CD14-positive monocyte (primary cell): Measurements from ENCODE around the gene PPTC7. TPM values are rescaled to one million over a fixed set of nuclear protein-coding genes. Genes with fewer than 3 reads are reported as not detected.
"Not testable (repeated sequence)": the region's sequence is repeated elsewhere in the genome, so short reads cannot be mapped to it uniquely, and the experiment has no call there.

ENCODE experiments used
- DNase-seq, 3 donors: peaks; one replicate each; pipeline ENCODE4 v3.0.0-alpha.2; 2011 to 2022
- H2AFZ ChIP-seq: 2 replicates; pipeline ENCODE4 v1.6.0; 2012; ENCODE audit warnings: mild to moderate bottlenecking, low read depth, low read length, inconsistent platforms; ENCODE audit not compliant: insufficient read depth, poor library complexity, severe bottlenecking
- H3K27ac ChIP-seq, 2 donors: 1 replicate in 1 of 2; 2 replicates in 1 of 2; pipeline ENCODE4 v1.5.1; 2012 to 2013; ENCODE audit warnings: low read length in 2 of 2, control low read depth in 1 of 2, inconsistent platforms in 1 of 2, low read depth in 1 of 2, mild to moderate bottlenecking in 1 of 2
- H3K27me3 ChIP-seq, 2 donors: one replicate each; pipeline versions ENCODE4 v1.6.0 to v1.6.1; 2011 to 2013; ENCODE audit warnings: low read length in 2 of 2; ENCODE audit not compliant: control insufficient read depth in 2 of 2, insufficient read depth in 2 of 2
- H3K36me3 ChIP-seq, 2 donors: replicated peaks in 1 of 2; 1 replicate in 1 of 2; 2 replicates in 1 of 2; pipeline versions ENCODE4 v1.5.1 to v1.6.1; 2012 to 2013; ENCODE audit warnings: low read length in 2 of 2, control low read depth in 1 of 2, inconsistent platforms in 1 of 2, mild to moderate bottlenecking in 1 of 2; ENCODE audit not compliant: insufficient read depth in 2 of 2, control insufficient read depth in 1 of 2
- H3K4me1 ChIP-seq, 2 donors: 1 replicate in 1 of 2; 2 replicates in 1 of 2; pipeline versions ENCODE4 v1.5.1 to v1.6.1; 2012 to 2013; ENCODE audit warnings: low read length in 2 of 2, control low read depth in 1 of 2, inconsistent platforms in 1 of 2, mild to moderate bottlenecking in 1 of 2, moderate library complexity in 1 of 2; ENCODE audit not compliant: insufficient read depth in 2 of 2, control insufficient read depth in 1 of 2
- H3K4me2 ChIP-seq: replicated peaks from 2 replicates; pipeline ENCODE3; 2012; ENCODE audit warnings: low read length, moderate library complexity, mild to moderate bottlenecking; ENCODE audit not compliant: poor library complexity, severe bottlenecking; ENCODE audit errors: extremely low read depth
- H3K4me3 ChIP-seq, 3 experiments: fragments of 200-600 bp in 1 of 3; sonication (generic) in 1 of 3; replicated peaks in 1 of 3; 1 replicate in 2 of 3; 2 replicates in 1 of 3; pipeline ENCODE4 v1.5.1; 2011 to 2013; ENCODE audit warnings: low read length in 3 of 3, mild to moderate bottlenecking in 3 of 3, control low read depth in 2 of 3, low read depth in 2 of 3, inconsistent platforms in 1 of 3, moderate library complexity in 1 of 3
- H3K79me2 ChIP-seq: 2 replicates; pipeline ENCODE4 v1.6.0; 2012; ENCODE audit warnings: mild to moderate bottlenecking, control low read depth, inconsistent platforms, low read length, moderate library complexity; ENCODE audit not compliant: insufficient read depth
- H3K9ac ChIP-seq: 2 replicates; pipeline ENCODE4 v1.6.0; 2017; ENCODE audit warnings: low read length, mild to moderate bottlenecking; ENCODE audit not compliant: insufficient read depth, poor library complexity, severe bottlenecking
- H3K9me3 ChIP-seq, 2 donors: replicated peaks in 1 of 2; 1 replicate in 1 of 2; 2 replicates in 1 of 2; pipeline versions ENCODE4 v1.5.1 to v1.6.1; 2012 to 2013; ENCODE audit warnings: low read length in 2 of 2, control low read depth in 1 of 2; ENCODE audit not compliant: control insufficient read depth in 1 of 2, insufficient read depth in 1 of 2
- H4K20me1 ChIP-seq: 2 replicates; pipeline ENCODE4 v1.6.0; 2012; ENCODE audit warnings: mild to moderate bottlenecking, low read length, control low read depth, moderate library complexity; ENCODE audit not compliant: insufficient read depth
- H3K27ac Mint-ChIP-seq, 7 donors: one replicate each; pipeline ENCODE4 v1.8.0; 2020; ENCODE audit warnings: mild to moderate bottlenecking in 7 of 7, mixed read lengths in 7 of 7, moderate library complexity in 6 of 7, inconsistent platforms in 2 of 7
- H3K27me3 Mint-ChIP-seq, 3 donors: one replicate each; pipeline ENCODE4 v1.8.0; 2021 to 2022; ENCODE audit warnings: low read depth in 3 of 3, mild to moderate bottlenecking in 3 of 3, mixed read lengths in 3 of 3, moderate library complexity in 3 of 3, inconsistent platforms in 1 of 3
- H3K36me3 Mint-ChIP-seq, 2 donors: one replicate each; pipeline ENCODE4 v1.8.0; 2020; ENCODE audit warnings: mixed read lengths in 2 of 2, inconsistent platforms in 1 of 2, mild to moderate bottlenecking in 1 of 2
- H3K4me1 Mint-ChIP-seq: one replicate; pipeline ENCODE4 v1.8.0; 2020; ENCODE audit warnings: mild to moderate bottlenecking, mixed read lengths
- H3K4me3 Mint-ChIP-seq, 2 donors: one replicate each; pipeline ENCODE4 v1.8.0; 2020; ENCODE audit warnings: mild to moderate bottlenecking in 2 of 2, mixed read lengths in 2 of 2, moderate library complexity in 1 of 2
- H3K9me3 Mint-ChIP-seq, 7 donors: one replicate each; pipeline ENCODE4 v1.8.0; 2020 to 2022; ENCODE audit warnings: mixed read lengths in 7 of 7, mild to moderate bottlenecking in 6 of 7, moderate library complexity in 6 of 7, inconsistent platforms in 2 of 7
- WGBS: methylation state at CpG from one replicate; pipeline ENCODE4 v1.1.5; 2013; ENCODE audit warnings: missing lambda C conversion rate; ENCODE audit not compliant: insufficient coverage; 5-methylcytosine and 5-hydroxymethylcytosine counted together
- intact Hi-C, 2 donors: fragments of 100-400 bp; cut with micrococcal nuclease; formaldehyde crosslinking; loops; one replicate each; pipeline versions ENCODE4 v1.15.0 to v1.15.1; 2023
- polyA plus RNA-seq, 3 donors: library from polyadenylated mRNA; depleted of rRNA in 1 of 3; unstranded in 2 of 3; stranded (reverse) in 1 of 3; fragments of 300-500 nt in 2 of 3; fragments of >200 nt in 1 of 3; fragmentation: Illumina TruSeq in 2 of 3; gene quantifications; 1 replicate in 2 of 3; 2 replicates in 1 of 3; pipeline ENCODE4 v1.2.3, GENCODE V29; 2012 to 2021
- TF ChIP-seq, protein P1 (sequence below): fragments of 200-600 bp; IDR thresholded peaks from one replicate; pipeline ENCODE4 v1.8.0; 2022; ENCODE audit warnings: antibody characterized with exemption, mild to moderate bottlenecking

PPTC7 gene
- polyA plus RNA-seq, 3 donors = 11.6 to 36.5 (median 15.1) TPM

DNA sequence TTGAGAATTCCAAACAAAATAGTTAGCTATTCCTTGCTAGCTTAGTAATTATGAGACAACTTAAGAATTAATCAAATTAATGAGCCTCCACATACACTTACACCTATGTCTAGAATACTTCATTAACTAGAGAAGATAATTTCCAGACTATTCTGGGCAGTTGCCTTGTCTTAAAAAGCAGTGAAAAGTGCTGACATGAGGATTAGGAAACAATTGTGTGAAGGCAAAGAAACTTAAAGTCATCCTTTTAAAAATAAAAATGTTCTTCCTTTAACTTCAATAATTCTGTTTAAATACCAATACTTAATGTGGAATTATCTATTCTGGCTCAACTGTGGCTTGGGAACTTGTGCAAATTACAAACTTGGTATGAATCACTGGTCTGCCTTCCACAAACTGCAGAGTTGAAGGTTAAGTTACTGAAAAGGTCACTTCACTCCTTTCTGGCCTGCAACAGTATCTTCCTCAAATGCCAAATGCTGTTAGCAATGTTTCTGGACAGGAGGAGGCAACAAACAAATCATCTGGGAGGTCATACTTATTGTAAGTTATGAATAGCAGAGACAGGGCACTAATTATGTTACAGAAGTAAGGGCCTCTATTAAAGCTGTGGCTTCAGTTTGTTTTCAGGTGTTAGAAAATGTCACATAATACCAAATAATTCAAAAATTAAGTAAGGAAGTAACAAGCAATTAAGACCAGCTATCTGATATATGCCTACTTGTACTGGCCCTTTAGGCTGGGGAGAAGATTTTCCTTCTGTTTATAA is 19.2 kb downstream of the PPTC7 start:
- Mint-ChIP-seq H3K9me3 (peaks cover 0 to 1% (median 0%) of the 10 kb centered on the region in 7 donors), H3K4me3 (peak overlapping the region in 1 of 2 donors; percentile 15), H3K27ac (peak overlapping the region; percentile 90 to 96 (median 94)), H3K4me1 (peaks cover 68% of the 10 kb centered on the region), H3K27me3 (no peaks in the 10 kb centered on the region), H3K36me3 (peaks cover 1 to 3% of the 10 kb centered on the region in 2 donors)
- peak; percentile 43 to 80 (median 70) for DNase-seq
- peak overlapping the region; percentile 32 for H3K9ac ChIP-seq
- no peaks in the 10 kb centered on the region for H3K27me3 ChIP-seq
- TF ChIP-seq, protein P1, sequence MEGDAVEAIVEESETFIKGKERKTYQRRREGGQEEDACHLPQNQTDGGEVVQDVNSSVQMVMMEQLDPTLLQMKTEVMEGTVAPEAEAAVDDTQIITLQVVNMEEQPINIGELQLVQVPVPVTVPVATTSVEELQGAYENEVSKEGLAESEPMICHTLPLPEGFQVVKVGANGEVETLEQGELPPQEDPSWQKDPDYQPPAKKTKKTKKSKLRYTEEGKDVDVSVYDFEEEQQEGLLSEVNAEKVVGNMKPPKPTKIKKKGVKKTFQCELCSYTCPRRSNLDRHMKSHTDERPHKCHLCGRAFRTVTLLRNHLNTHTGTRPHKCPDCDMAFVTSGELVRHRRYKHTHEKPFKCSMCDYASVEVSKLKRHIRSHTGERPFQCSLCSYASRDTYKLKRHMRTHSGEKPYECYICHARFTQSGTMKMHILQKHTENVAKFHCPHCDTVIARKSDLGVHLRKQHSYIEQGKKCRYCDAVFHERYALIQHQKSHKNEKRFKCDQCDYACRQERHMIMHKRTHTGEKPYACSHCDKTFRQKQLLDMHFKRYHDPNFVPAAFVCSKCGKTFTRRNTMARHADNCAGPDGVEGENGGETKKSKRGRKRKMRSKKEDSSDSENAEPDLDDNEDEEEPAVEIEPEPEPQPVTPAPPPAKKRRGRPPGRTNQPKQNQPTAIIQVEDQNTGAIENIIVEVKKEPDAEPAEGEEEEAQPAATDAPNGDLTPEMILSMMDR = no peak
- peaks cover 99% of the 10 kb centered on the region for H4K20me1 ChIP-seq
- H3K4me3 ChIP-seq = peak overlapping the region in 1 of 3 experiments; percentile 43
- peak overlapping the region; percentile 34 for H3K4me2 ChIP-seq
- peaks cover 100% of the 10 kb centered on the region for H3K79me2 ChIP-seq
- peak overlapping the region; percentile 85 to 87 for H3K27ac ChIP-seq
- H3K9me3 ChIP-seq = no peaks in the 10 kb centered on the region
- peaks cover 45 to 53% of the 10 kb centered on the region in 2 donors for H3K4me1 ChIP-seq
- intact Hi-C loops = loop anchor here in 1 of 2 donors (2.0 kb wide), 1 partner anchor 13 kb away; no protein-coding TSS in a partner anchor
- no peak overlapping the region for H2AFZ ChIP-seq
- H3K36me3 ChIP-seq = no peaks in the 10 kb centered on the region

GRCh38 chr12:110562386-110562785 is 20.7 kb downstream of the PPTC7 start:
- not testable (repeated sequence) for H3K4me3 ChIP-seq, H3K9ac ChIP-seq, H3K36me3 ChIP-seq, H3K9me3 ChIP-seq, H2AFZ ChIP-seq, H3K27me3 Mint-ChIP-seq, H3K27me3 ChIP-seq
- H3K4me2 ChIP-seq = peak overlapping the region; percentile 47
- DNase-seq = peak in 2 of 3 donors; percentile 48 to 50
- H3K79me2 ChIP-seq = peaks cover 100% of the 10 kb centered on the region
- Mint-ChIP-seq H3K9me3 (peaks cover 4 to 10% (median 6%) of the 10 kb centered on the region in 7 donors), H3K4me1 (peaks cover 63% of the 10 kb centered on the region), H3K36me3 (peaks cover 9 to 15% of the 10 kb centered on the region in 2 donors), H3K4me3 (peak overlapping the region in 1 of 2 donors; percentile 24), H3K27ac (peak overlapping the region; percentile 90 to 96 (median 94))
- H4K20me1 ChIP-seq = peaks cover 99% of the 10 kb centered on the region
- peak overlapping the region; percentile 85 to 87 for H3K27ac ChIP-seq
- peaks cover 45 to 53% of the 10 kb centered on the region in 2 donors for H3K4me1 ChIP-seq
- intact Hi-C loops = loop anchor here in 1 of 2 donors (2.0 kb wide), 1 partner anchor 14 kb away; no protein-coding TSS in a partner anchor
- 61% methylated on average over 3 of the region's 5 CpGs for WGBS
